GM19467 (cell line): ENCODE data around the gene EGFR.

Source experiments
- ATAC-seq: cut with Tn5 transposase; IDR thresholded peaks from one replicate; pipeline ENCODE4 v1.9.1; 2021; ENCODE audit warnings: mild to moderate bottlenecking, moderate library complexity; ENCODE audit not compliant: unreplicated experiment

Gene EGFR

DNA sequence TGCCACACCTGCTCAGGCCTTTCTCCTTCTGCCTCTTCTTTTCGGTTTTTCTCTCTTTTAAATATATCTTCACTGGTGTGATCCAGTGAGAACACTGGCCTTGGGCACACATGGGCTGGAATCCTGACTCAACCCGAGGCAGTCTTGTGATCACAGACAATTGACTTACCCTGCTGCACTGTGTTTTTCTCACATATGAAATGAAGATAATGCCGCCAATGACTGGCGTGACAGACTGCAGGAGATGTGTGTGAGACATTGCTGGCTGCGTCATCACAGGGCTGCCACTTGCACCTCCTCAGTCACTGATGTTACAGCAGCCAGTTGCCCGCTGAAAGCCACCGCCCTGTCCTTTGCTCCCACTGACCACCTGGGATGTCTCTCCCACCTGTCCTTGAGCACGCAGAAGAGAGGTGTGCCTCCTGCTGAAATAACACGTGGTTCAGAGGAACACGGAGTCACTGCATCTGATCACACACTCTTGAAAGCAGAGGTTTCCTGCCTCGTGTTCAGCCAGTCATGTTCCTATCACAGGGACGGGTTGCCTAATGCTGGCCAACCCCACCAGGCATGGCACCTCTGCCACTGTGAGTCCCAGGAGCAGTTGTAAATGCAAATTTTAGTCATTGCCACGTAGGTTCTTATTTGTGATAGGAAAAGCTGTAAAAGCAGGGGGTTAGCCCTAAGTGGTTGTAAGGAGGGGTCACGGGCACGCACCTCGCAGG, 221.8 kb downstream of the EGFR start:
- no peak for ATAC-seq

DNA sequence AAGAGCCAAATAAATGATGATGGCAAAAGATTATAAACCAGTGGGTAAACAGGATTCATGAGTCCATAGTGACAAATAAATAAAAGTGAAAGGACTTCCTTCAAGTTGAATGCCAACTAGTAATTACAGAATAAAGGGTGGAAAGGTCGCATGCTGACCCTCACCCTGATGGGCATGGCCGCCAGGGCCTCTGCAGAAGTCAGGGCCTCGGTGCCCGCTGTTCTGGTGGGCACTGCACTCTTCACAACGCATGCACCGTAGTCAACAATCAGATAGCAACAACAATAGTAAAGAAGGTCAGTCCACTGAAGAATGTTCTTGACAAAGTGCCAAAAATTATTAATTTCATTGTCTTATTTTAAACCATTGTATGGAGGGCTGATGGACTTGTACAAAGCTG, 223.1 kb downstream of the EGFR start:
- ATAC-seq: no peak

- ATAC-seq: no peak
These were observed 223.8 kb downstream of the EGFR start for GRCh38 chr7:55242613-55243012.

DNA sequence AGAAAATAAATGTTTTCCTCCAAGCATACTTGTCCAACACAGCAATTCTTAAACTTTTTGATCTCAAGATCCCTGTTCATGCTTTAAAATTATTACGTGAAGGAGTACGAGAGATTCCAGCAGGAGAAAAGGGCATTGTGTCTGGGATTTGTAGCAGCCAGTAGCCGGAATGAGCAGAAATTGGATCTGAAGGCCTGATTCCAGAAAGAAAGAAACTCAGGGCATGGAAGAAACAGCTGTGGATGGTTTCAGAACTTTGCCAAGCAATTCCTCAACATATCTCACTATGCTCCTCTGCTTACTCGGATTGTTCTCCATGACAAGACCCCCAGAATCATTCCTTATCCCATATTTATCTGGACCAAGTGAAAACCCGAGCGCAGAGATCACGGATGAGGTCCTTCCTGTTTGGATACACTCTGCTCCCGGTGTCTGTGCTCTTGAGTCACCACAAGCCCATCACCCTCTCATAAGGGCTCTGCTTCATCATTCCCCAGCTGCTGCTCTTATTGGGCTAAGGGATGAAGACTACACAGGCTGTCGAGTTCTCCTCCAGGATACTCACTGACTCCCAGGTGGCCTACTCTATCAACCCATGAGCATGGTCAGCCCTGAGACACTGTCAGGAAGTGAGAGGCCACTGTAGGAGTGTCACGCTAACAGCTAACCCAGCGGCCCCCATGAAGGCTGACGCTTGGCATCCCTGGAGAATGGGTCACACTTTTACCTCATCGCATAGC, 225.4 kb downstream of the EGFR start:
- no peak for ATAC-seq

DNA sequence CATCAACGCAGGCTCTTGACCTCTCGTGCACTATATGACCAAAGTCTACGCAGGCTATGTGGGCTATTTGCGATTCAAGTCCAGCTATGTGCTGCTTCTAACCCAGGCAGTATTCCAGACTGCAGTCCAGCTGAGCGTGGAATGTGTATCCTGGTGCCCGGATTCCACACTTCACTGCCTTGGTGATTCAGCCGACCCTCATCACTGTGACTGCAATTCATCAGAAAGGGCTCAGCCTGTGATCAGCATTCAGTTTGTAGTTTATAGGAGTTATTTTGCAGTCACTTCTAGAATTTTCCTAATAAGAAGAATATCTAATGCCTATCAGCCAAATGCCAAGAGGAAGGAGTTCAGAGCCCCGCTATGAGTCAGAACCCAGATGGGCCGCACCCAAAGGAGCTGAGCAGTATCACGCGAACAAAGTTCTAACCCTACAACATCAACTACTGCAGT, 226.5 kb downstream of the EGFR start:
- no peak for ATAC-seq

DNA sequence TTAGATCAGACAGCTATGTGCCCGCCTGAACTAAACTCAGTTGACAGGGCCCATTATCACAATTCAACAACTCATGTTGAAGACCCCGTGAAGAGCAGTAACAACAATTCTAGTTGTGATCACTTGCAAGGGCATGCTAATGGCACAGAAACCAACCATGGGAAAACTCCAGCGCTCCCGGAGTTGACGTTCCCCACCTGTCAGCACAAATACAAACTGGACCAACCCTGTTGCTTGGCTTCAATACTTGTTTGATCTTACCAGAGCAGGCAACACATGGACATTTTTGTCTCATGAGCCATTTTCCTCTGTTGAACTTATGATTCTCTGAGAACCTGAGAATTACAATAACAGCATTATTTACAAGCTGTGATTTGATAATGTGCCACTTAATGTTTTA, 227.4 kb downstream of the EGFR start:
- no peak for ATAC-seq

DNA sequence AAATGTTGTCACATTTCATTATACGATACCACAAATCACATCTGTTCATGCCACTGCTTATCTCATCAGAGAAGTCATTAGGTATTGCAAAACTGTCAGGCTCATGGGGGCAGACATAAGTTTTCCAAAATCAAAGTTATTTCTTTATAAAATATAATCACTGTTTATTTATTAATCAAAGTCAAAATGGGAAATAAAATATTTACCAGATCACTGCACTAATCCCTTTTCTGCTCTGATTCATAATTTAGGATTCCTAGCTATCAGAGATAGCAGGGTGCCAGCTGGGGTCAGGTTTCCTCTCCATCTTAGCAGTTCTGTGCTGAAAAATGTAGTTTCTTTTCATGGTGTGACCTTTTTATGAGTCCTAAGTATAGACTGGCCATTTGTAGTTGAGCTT, 228.6 kb downstream of the EGFR start:
- no peak for ATAC-seq

GRCh38 chr7:55248526-55248925, 229.7 kb downstream of the EGFR start:
- no peak for ATAC-seq

- no peak for ATAC-seq
These were observed 230.5 kb downstream of the EGFR start for GRCh38 chr7:55249332-55249731.

- ATAC-seq: no peak
These were observed 231.5 kb downstream of the EGFR start for GRCh38 chr7:55250313-55250712.

DNA sequence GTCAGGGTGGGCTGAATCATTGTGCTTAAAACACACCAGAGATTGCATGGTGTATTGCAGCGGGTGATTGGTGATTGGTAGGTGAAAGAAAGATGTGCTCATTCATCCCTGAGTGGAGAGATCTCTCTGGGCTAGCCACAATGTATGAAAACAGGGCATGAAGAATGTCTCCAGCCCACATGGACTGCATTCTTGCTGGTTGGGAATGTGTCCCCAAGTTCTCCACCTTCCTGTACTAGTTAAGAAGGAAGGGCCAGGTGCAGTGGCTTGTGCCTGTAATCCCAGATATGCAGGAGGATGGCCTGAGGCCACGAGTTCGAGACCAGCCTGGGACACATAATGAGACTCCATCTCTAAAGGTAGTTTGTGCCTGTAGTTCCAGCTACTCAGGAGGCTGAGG, 232.5 kb downstream of the EGFR start:
- ATAC-seq: no peak

- no peak for ATAC-seq
These were observed 233.1 kb downstream of the EGFR start for GRCh38 chr7:55251911-55252310.

DNA sequence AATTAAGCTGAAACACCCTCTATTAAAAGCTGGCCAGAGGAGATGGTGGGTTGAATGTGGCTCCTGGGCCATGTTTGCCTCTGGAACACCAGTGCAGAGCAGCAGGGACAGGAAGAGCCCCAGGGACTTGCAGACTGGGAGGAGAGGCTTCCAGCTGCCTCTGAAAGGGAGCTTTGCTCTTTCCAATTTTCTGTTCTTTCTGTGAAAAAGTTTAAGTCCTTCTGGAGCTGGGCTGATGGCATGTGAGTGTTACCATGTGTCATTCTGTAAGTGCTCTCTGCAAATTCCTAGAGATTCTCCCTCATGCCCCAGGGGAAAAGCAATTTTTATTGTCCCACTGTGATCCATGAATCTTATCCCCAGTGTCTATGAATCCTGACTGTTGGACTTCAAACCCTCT, 233.6 kb downstream of the EGFR start:
- no peak for ATAC-seq

GRCh38 chr7:55253188-55253587, 234.4 kb downstream of the EGFR start:
- ATAC-seq: no peak

GRCh38 chr7:55254242-55254595, 235.4 kb downstream of the EGFR start:
- no peak for ATAC-seq

- peak; percentile 60 for ATAC-seq
These were observed 236.0 kb downstream of the EGFR start for GRCh38 chr7:55254596-55255495.

DNA sequence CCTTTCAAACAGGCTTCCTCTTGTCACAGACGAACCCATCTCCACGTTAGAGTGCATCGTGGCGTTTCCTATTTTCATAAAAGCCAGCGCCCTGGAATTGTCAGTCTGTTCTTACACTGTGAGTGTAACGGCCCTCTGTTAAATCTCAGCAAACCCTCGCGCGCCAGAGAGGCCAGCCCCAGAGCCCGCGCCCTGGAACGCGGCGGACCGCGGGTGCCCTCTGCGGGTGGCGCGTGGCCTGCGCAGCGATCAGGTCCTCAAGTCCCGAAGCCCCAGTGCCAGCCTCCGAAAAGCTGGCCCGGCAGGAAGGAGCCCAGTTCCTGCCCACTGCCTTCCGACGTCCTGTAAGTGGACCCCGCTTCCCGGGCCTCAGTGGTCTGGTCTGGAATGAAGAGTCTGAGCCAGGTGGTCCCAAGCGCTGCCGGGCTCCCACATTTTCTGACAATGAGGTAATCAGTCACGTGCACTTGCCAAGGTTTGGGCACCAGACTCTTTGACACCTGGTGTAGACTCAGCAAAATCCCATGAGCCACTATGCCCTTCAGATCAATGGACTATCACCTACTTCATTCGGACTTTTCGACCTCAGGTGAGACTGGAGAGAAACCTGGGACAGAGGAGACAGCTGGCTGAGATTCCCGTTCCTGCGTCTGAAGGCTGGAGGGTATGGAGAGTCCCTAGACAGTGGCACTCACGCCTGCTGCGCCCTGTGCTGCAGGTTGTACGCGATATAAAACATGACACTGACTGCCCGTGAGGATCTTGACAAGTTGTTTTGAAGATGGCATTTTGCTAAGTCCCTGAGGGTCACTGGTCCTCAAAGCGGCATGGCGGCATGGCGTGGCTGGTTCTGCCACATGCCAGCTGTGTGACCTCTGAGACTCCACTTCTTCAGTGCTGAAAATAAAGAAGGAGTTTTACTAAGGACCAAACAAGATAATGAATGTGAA, 237.0 kb downstream of the EGFR start:
- peak; percentile 87 for ATAC-seq

GRCh38 chr7:55258631-55259030, 239.8 kb downstream of the EGFR start:
- no peak for ATAC-seq

- ATAC-seq: no peak
These were observed 241.4 kb downstream of the EGFR start for GRCh38 chr7:55260171-55260570.

DNA sequence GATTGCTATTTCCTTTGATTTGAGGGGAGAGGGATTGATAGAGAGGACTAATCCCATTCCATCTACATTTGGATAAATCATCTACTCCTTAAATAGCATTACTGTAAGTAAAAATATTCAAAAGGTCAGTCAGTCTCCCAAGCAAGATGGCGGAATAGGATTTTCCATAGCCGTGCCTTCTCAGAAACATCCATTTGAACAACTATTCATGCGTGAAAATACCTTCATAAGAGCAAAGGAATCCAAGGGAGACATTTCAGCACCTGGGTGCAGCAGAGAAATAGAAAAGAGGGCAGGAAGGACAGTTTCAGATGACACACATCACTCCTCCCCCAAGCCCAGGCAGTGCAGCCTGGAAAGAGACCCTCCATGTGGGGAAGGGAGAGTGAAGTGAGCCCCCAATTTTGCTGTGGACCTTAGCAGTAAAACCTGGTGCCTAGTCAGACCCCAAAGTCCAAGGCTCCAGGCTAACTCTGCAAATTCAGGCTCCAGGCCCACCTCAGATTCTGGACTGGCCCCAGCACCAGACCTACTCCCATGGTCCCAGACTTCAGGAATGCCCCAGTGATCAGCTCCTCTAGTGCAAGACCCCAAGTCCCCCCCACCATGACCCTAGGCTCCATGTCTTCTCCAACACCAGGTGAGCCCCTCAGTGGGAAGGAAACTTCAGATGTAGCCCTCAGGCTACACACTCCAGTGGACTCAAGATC, 242.0 kb downstream of the EGFR start:
- ATAC-seq: no peak
